D721Med (cell line): ENCODE data around the gene MRPS25.
"Not testable (repeated sequence)": the region's sequence is repeated elsewhere in the genome, so short reads cannot be mapped to it uniquely, and the experiment has no call there.

ENCODE experiments used
- DNase-seq: peaks from one replicate; pipeline ENCODE4 v3.0.0; 2011; ENCODE audit warnings: low spot score; ENCODE audit not compliant: insufficient read length
- FAIRE-seq: peaks from 2 replicates; lab custom pipeline; 2011; peaks lifted over from hg19 to GRCh38; lab: Jason Lieb, UNC
- TF ChIP-seq, protein P1 (sequence below): IDR thresholded peaks from 2 replicates; pipeline ENCODE4 v1.5.1; 2012; ENCODE audit warnings: mild to moderate bottlenecking, control low read depth; ENCODE audit not compliant: insufficient read depth; ENCODE audit errors: missing control alignments

The MRPS25 gene

DNA sequence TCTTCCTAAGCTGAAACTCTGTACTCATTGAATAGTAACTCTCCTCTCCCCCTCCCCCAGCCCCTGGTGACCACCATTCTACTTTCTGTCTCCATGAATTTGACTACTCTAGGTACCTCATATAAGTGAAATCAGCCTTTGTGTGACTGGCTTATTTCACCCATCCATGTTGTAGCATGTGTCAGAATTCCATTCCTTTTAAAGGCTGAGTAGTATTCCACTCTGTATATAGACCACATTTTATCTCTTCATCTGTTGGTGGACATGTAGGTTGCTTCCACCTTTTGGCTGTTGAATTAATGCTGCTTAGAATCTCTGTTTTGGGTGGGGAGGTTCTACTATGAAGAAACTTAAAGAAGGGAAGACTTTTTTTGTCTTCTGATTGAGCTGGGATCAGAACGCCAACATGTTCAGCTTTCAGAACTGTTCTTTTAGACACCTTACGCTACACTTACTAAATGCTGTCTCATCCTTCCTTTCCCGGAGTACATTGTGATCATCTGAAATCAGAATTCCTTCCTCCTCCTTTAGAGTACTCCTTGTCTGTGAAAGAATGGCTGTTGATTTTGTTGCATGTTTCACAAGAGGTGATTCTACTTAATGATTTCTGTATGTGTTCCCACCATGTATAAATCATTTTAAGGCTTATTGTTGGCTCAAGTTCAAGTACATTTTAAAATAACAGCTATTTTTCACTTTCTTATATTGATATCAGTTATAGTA, 50.3 kb downstream of the MRPS25 start:
- TF ChIP-seq, protein P1, sequence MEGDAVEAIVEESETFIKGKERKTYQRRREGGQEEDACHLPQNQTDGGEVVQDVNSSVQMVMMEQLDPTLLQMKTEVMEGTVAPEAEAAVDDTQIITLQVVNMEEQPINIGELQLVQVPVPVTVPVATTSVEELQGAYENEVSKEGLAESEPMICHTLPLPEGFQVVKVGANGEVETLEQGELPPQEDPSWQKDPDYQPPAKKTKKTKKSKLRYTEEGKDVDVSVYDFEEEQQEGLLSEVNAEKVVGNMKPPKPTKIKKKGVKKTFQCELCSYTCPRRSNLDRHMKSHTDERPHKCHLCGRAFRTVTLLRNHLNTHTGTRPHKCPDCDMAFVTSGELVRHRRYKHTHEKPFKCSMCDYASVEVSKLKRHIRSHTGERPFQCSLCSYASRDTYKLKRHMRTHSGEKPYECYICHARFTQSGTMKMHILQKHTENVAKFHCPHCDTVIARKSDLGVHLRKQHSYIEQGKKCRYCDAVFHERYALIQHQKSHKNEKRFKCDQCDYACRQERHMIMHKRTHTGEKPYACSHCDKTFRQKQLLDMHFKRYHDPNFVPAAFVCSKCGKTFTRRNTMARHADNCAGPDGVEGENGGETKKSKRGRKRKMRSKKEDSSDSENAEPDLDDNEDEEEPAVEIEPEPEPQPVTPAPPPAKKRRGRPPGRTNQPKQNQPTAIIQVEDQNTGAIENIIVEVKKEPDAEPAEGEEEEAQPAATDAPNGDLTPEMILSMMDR = no peak
- DNase-seq (no peak), FAIRE-seq (no peak)

DNA sequence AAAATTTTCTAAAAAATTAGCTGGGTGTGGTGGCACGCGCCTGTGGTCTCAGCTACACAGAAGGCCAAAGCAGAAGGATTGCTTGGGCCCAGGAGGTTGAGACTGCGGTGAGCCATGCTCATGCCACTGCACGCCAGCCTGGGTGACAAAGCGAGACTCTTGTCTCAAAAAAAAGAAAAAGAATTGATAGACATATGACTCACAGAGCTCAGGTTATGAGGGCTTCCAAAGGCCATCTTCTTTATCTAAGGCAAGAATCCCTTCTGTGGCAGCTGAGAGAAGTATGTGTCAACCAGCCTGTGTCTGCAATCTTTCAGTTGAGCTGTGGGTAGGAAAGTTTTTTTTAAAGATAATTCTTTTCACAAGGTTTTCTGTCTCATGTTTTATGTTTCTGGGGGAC, 53.9 kb downstream of the MRPS25 start:
- no peak for DNase-seq
- TF ChIP-seq, protein P1 = no peak
- no peak for FAIRE-seq

DNA sequence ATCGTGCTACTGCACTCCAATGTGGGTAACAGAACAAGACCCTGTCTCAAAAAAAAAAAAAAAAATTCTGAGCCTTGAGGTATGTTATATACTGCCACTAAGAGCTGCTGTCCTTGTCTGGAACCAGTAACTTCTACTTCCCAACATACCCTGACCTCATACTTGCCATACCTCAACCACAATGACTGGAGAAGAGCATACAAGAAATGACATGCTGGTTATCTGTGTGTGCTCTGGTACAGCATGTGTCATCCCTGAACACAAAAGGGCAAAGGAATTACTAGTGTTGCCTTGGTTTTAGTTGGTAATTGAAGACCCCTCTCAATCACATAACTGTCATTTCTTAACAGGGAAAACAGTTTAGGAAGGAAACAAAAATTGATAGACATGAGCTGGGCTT, 54.5 kb downstream of the MRPS25 start:
- FAIRE-seq = no peak
- no peak for DNase-seq
- TF ChIP-seq, protein P1 = no peak

DNA sequence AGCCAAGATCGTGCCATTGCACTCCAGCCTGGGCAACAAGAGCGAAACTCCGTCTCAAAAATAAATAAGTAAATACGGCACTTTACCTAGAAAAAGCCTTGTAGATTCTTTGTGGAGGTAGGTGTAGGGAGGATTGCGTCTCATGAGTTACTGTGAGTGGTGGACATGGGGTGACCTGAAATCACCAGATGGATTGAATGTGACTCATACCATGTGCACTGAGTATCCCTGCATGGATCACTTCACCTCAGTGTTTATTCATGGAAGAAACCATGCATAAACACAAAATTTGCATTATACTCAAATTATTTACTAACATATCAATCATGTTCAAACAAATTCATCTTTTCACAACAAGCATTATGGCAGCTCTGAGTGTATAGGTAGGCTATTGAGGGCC, 55.9 kb downstream of the MRPS25 start:
- no peak for FAIRE-seq
- no peak for DNase-seq
- TF ChIP-seq, protein P1 = no peak

DNA sequence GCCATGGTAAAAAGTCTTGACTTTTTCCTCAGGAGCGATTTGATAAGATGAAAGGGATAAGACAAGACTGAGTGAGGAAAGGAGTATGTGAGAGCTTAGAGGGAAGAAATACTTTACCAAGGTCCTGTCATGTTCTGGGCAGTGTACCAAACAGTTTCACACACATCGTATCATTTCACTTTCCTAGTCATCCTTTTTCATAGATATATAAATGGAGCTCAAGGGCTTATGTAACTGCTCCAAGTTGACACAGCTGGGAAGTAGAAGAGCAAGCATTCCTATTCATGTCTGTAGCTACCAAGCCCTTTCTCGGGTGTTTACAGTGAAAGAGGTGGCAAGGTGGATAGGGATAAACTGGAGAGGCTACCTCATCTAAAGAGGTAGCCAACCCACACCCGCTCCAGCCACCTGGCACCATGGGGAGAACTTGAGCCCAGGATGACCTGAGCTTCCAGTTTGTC, 57.4 kb downstream of the MRPS25 start:
- no peak for DNase-seq
- FAIRE-seq = no peak
- TF ChIP-seq, protein P1 = no peak

DNA sequence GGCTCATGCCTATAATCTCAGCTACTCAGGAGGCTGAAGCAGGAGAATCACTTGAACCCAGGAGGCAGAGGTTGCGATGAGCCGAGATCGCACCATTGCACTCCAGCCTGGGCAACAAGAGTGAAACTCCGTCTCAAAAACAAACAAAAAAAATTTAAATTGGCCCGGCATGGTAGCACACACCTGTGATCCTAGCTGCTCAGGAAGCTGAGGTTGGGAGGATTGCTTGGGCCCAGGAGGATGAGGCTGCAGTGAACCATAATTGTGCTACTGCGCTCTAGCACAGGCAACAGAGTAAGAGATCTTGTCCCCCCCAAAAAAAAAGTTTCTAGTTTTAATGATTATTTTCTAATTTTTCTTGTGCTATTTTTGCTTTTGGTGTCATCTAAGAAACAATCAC, 65.9 kb downstream of the MRPS25 start:
- not testable (repeated sequence) for FAIRE-seq, DNase-seq
